H1 (cell line): Measurements from ENCODE around the gene STIL. TPM values are rescaled to one million over a fixed set of nuclear protein-coding genes. Genes with fewer than 3 reads are reported as not detected.

Source experiments
- CTCF ChIA-PET: fragments of 300-600 bp; sonication (Branson Sonifier 250); formaldehyde crosslinking; loops from one replicate; lab custom pipeline; 2021; ENCODE audit not compliant: partially characterized antibody; lab: Charles Lee
- POLR2A ChIA-PET: fragments of 300-600 bp; sonication (Branson Sonifier 250); formaldehyde crosslinking; loops from one replicate; lab custom pipeline; 2021; ENCODE audit warnings: inconsistent platforms; ENCODE audit not compliant: partially characterized antibody; lab: Charles Lee
- DNase-seq, 2 experiments: peaks; one replicate each; pipeline versions ENCODE4 v3.0.0 to v3.0.0-alpha.2; 2010 to 2022; ENCODE audit warnings: low spot score in 2 of 2, low read depth in 1 of 2, mixed read lengths in 1 of 2
- FAIRE-seq: peaks from 2 replicates; lab custom pipeline; 2011; peaks lifted over from hg19 to GRCh38; lab: Jason Lieb, UNC
- H2AFZ ChIP-seq: 2 replicates; pipeline ENCODE4 v1.8.1; 2012; ENCODE audit warnings: low read length, inconsistent platforms
- H2AK5ac ChIP-seq: 2 replicates; pipeline ENCODE4 v1.6.1; 2013; ENCODE audit warnings: low read depth, low read length
- H2BK120ac ChIP-seq: replicated peaks from 2 replicates; pipeline ENCODE3; 2013; ENCODE audit warnings: low read depth, low read length, inconsistent platforms
- H2BK12ac ChIP-seq: 2 replicates; pipeline ENCODE4 v1.6.1; 2013; ENCODE audit warnings: low read depth, low read length
- H2BK15ac ChIP-seq: 2 replicates; pipeline ENCODE4 v1.6.1; 2013; ENCODE audit warnings: low read length
- H2BK20ac ChIP-seq: 2 replicates; pipeline ENCODE4 v1.6.1; 2013; ENCODE audit warnings: low read length
- H2BK5ac ChIP-seq: 2 replicates; pipeline ENCODE4 v1.6.1; 2013; ENCODE audit warnings: low read depth, low read length
- H3K14ac ChIP-seq: 2 replicates; pipeline ENCODE4 v1.6.1; 2013; ENCODE audit warnings: inconsistent platforms; ENCODE audit not compliant: insufficient read length
- H3K18ac ChIP-seq: 2 replicates; pipeline ENCODE4 v1.6.1; 2013; ENCODE audit warnings: low read length; ENCODE audit errors: extremely low read depth
- H3K23ac ChIP-seq: 2 replicates; pipeline ENCODE4 v1.6.1; 2013; ENCODE audit warnings: inconsistent platforms; ENCODE audit not compliant: insufficient read length
- H3K23me2 ChIP-seq: 2 replicates; pipeline ENCODE4 v1.6.1; 2013; ENCODE audit warnings: low read depth, low read length
- H3K27ac ChIP-seq: 2 replicates; pipeline ENCODE4 v1.6.1; 2011; ENCODE audit warnings: low read depth, low read length, inconsistent platforms
- H3K27me3 ChIP-seq, 4 experiments: replicated peaks in 1 of 4; 1 replicate in 1 of 4; 2 replicates in 3 of 4; pipeline versions ENCODE4 v1.6.1 to v1.8.1; 2011 to 2013; ENCODE audit warnings: low read length in 3 of 4, mild to moderate bottlenecking in 3 of 4, inconsistent platforms in 2 of 4, mixed read lengths in 2 of 4, moderate library complexity in 1 of 4; ENCODE audit not compliant: control insufficient read depth in 3 of 4, insufficient read depth in 3 of 4; ENCODE audit errors: extremely low read depth in 1 of 4
- H3K36me3 ChIP-seq, 4 experiments: 2 replicates each; pipeline versions ENCODE4 v1.6.1 to v1.8.1; 2011 to 2013; ENCODE audit warnings: mild to moderate bottlenecking in 4 of 4, low read length in 3 of 4, moderate library complexity in 2 of 4, control low read depth in 1 of 4, inconsistent platforms in 1 of 4; ENCODE audit not compliant: insufficient read depth in 4 of 4, control insufficient read depth in 2 of 4
- H3K4ac ChIP-seq: replicated peaks from 2 replicates; pipeline ENCODE3; 2013; ENCODE audit warnings: low read length, low read depth, mixed read lengths, inconsistent platforms; ENCODE audit not compliant: insufficient read length
- H3K4me1 ChIP-seq, 4 experiments: replicated peaks in 1 of 4; 1 replicate in 1 of 4; 2 replicates in 3 of 4; pipeline versions ENCODE4 v1.6.1 to v1.8.1; 2011 to 2013; ENCODE audit warnings: low read length in 3 of 4, inconsistent platforms in 2 of 4, mixed read lengths in 1 of 4; ENCODE audit not compliant: insufficient read depth in 4 of 4, control insufficient read depth in 3 of 4
- H3K4me2 ChIP-seq, 2 experiments: 2 replicates each; pipeline versions ENCODE4 v1.6.1 to v1.8.1; 2011 to 2013; ENCODE audit warnings: low read depth in 2 of 2, low read length in 2 of 2, control low read depth in 1 of 2, inconsistent platforms in 1 of 2, mild to moderate bottlenecking in 1 of 2; ENCODE audit not compliant: insufficient read depth in 1 of 2
- H3K4me3 ChIP-seq, 4 experiments: fragments of 200-600, 300-600 bp in 1 of 4; sonication (generic), shearing (Covaris generic), sonication (Bioruptor Twin) in 1 of 4; 2 replicates each; pipeline versions ENCODE4 v1.5.1 to v1.8.1; 2011 to 2016; ENCODE audit warnings: low read length in 4 of 4, low read depth in 3 of 4, control low read depth in 2 of 4, inconsistent platforms in 2 of 4, mild to moderate bottlenecking in 2 of 4, mixed read lengths in 1 of 4, moderate library complexity in 1 of 4; ENCODE audit not compliant: insufficient read depth in 2 of 4; ENCODE audit errors: extremely low read depth in 1 of 4
- H3K56ac ChIP-seq: replicated peaks from 2 replicates; pipeline ENCODE3; 2013; ENCODE audit warnings: low read depth, mild to moderate bottlenecking, mixed read lengths, low read length, inconsistent platforms; ENCODE audit not compliant: insufficient read length
- H3K79me1 ChIP-seq: 2 replicates; pipeline ENCODE4 v1.6.1; 2013; ENCODE audit warnings: low read depth, low read length, control low read depth
- H3K79me2 ChIP-seq, 2 experiments: 2 replicates each; pipeline versions ENCODE4 v1.6.1 to v1.8.1; 2012 to 2013; ENCODE audit warnings: low read length in 2 of 2, mild to moderate bottlenecking in 2 of 2, inconsistent platforms in 1 of 2; ENCODE audit not compliant: insufficient read depth in 2 of 2, control insufficient read depth in 1 of 2
- H3K9ac ChIP-seq, 4 experiments: replicated peaks in 1 of 4; 1 replicate in 1 of 4; 2 replicates in 3 of 4; pipeline versions ENCODE4 v1.6.1 to v1.8.1; 2011 to 2013; ENCODE audit warnings: low read depth in 3 of 4, low read length in 3 of 4, control low read depth in 2 of 4, mild to moderate bottlenecking in 2 of 4, moderate library complexity in 2 of 4, inconsistent platforms in 1 of 4; ENCODE audit errors: extremely low read depth in 1 of 4
- H3K9me3 ChIP-seq, 2 experiments: 2 replicates each; pipeline versions ENCODE4 v1.6.1 to v1.8.1; 2012 to 2013; ENCODE audit warnings: mild to moderate bottlenecking in 2 of 2, moderate library complexity in 2 of 2, control low read depth in 1 of 2, inconsistent platforms in 1 of 2, low read depth in 1 of 2, low read length in 1 of 2, mixed read lengths in 1 of 2; ENCODE audit not compliant: insufficient read depth in 2 of 2
- H4K20me1 ChIP-seq, 2 experiments: replicated peaks in 1 of 2; 2 replicates each; pipeline versions ENCODE3 to v1.8.1; 2011 to 2013; ENCODE audit warnings: inconsistent platforms in 2 of 2, low read length in 2 of 2, mild to moderate bottlenecking in 1 of 2; ENCODE audit not compliant: insufficient read depth in 2 of 2, control insufficient read depth in 1 of 2
- H4K5ac ChIP-seq: 2 replicates; pipeline ENCODE4 v1.6.1; 2013; ENCODE audit warnings: low read length, low read depth, mixed read lengths, inconsistent platforms; ENCODE audit not compliant: insufficient read length
- H4K8ac ChIP-seq: 2 replicates; pipeline ENCODE4 v1.8.0; 2013; ENCODE audit warnings: mild to moderate bottlenecking, moderate library complexity, low read length, inconsistent platforms; ENCODE audit not compliant: insufficient read depth; ENCODE audit errors: extremely low read depth
- H4K91ac ChIP-seq: replicated peaks from 2 replicates; pipeline ENCODE3; 2013; ENCODE audit warnings: low read length, mixed read lengths, inconsistent platforms; ENCODE audit not compliant: insufficient read length
- BRCA1 ChIP-seq: IDR thresholded peaks from 2 replicates; pipeline ENCODE4 v1.6.1; 2012; ENCODE audit warnings: low read depth, low read length, improper control_type of control experiment
- CBX5 ChIP-seq: fragments of 300-800, 300-1000 bp; sonication (generic); IDR thresholded peaks from 2 replicates; pipeline ENCODE4 v1.7.1; 2016; ENCODE audit warnings: antibody characterized with exemption, low read length, low read depth
- EGR1 ChIP-seq: IDR thresholded peaks from 2 replicates; pipeline ENCODE4 v1.6.1; 2011; ENCODE audit warnings: low read depth, low read length, borderline replicate concordance
- EP300 ChIP-seq, 2 experiments: IDR thresholded peaks; 1 replicate in 1 of 2; 2 replicates in 1 of 2; pipeline ENCODE4 v1.6.1; 2011 to 2012; ENCODE audit warnings: low read depth in 2 of 2, low read length in 2 of 2, mild to moderate bottlenecking in 2 of 2, borderline replicate concordance in 1 of 2, inconsistent platforms in 1 of 2, moderate library complexity in 1 of 2
- GABPA ChIP-seq: IDR thresholded peaks from 2 replicates; pipeline ENCODE4 v1.6.1; 2011; ENCODE audit warnings: mild to moderate bottlenecking, low read length, moderate library complexity, borderline replicate concordance; ENCODE audit not compliant: insufficient read depth
- RBBP5 ChIP-seq: IDR thresholded peaks from 2 replicates; pipeline ENCODE4 v1.7.1; 2012; ENCODE audit warnings: low read depth, mild to moderate bottlenecking, inconsistent platforms, low read length, moderate library complexity, borderline replicate concordance
- SAP30 ChIP-seq: fragments of 300-600 bp; sonication (generic); IDR thresholded peaks from 2 replicates; pipeline ENCODE4 v1.7.1; 2012; ENCODE audit warnings: low read length, moderate library complexity, mild to moderate bottlenecking, inconsistent platforms; ENCODE audit not compliant: insufficient read depth, insufficient replicate concordance
- SIX5 ChIP-seq: IDR thresholded peaks from 2 replicates; pipeline ENCODE4 v1.6.1; 2011; ENCODE audit warnings: mild to moderate bottlenecking, low read depth, low read length
- TAF1 ChIP-seq: IDR thresholded peaks from 2 replicates; pipeline ENCODE4 v1.6.1; 2011; ENCODE audit warnings: mild to moderate bottlenecking, low read depth, low read length
- TBP ChIP-seq: IDR thresholded peaks from 2 replicates; pipeline ENCODE4 v1.6.1; 2011; ENCODE audit warnings: low read depth, low read length, improper control_type of control experiment
- YY1 ChIP-seq: IDR thresholded peaks from 2 replicates; pipeline ENCODE4 v1.6.1; 2011; ENCODE audit warnings: low read depth, mild to moderate bottlenecking, low read length
- WGBS, 2 experiments: shearing (Covaris generic) in 1 of 2; methylation state at CpG; one replicate each; pipeline versions ENCODE4 v1.1.6 to v1.1.7; 2013 to 2015; ENCODE audit warnings: low lambda C conversion rate in 2 of 2, mixed read lengths in 2 of 2, inconsistent platforms in 1 of 2, low coverage in 1 of 2, missing lambda C conversion rate in 1 of 2; ENCODE audit not compliant: insufficient replicate concordance in 2 of 2, insufficient coverage in 1 of 2, insufficient read length in 1 of 2; ENCODE audit errors: extremely low coverage in 1 of 2, missing lambda C conversion rate in 1 of 2; 5-methylcytosine and 5-hydroxymethylcytosine counted together
- polyA plus RNA-seq, 7 experiments: library from polyadenylated mRNA; depleted of rRNA in 3 of 7; stranded (reverse) in 5 of 7; unstranded in 2 of 7; fragments of >200 nt in 5 of 7; fragments of 200-250 nt in 2 of 7; gene quantifications; 1 replicate in 5 of 7; 2 replicates in 1 of 7; 4 replicates in 1 of 7; pipeline versions ENCODE4 v1.2.1 to v1.2.3, GENCODE V29; 2011 to 2013; ENCODE audit warnings: missing spikeins in 2 of 7, mixed read lengths in 2 of 7
- total RNA-seq: library from RNA; stranded (reverse); fragmentation: NEBNext Ultra II Directional; extraction: Animal tissue kit (Norgen Biotek cat#: 25700); gene quantifications from 2 replicates; pipeline ENCODE4 v1.2.1, GENCODE V29; 2021
- TF ChIP-seq, protein P1 (sequence below): IDR thresholded peaks from 2 replicates; pipeline ENCODE4 v1.6.1; 2012; ENCODE audit warnings: inconsistent platforms

The STIL gene
- total and polyA plus RNA-seq, 2 of the 8 experiments (the other 6 are each of a cell fraction or from before 2014, with no cell fraction given) = 13.6 to 25.1 TPM

DNA sequence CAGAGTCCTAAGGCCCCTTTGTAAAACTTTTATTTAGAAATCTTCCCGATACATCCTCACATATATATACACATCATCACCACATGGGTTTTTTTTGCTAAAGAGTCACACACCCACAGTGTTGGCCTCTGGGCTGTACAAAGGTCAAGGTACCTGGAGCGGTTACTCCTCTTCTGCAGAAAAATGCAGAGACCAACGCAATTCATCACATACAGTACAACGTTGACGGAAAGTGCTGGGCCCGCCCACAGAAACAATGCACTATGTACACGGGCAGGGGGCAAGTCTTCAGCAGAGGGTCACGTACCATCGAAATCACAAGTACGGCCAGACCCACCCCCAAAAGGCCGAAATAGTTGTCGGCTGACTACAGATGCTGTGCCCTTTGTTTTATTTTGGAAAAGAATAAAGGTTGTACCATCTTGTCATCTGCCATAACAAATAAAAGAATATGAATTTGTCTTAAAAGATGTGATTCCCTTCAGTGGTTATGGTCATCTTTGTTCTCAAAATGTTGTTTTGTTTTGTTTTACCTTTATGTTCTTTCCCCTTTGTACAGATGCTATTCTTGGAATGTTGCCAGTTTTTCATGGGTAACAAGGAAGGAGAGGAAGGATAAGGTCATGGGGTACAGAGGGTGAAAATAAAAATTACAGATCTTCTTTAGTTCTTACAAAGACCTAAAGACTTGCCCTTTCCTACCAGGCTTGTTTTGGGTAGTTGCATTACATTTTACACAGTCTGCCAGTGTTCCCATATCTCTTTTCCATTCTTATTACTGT lies 97.5 kb downstream of the STIL start:
- POLR2A ChIA-PET = no interaction called here
- Histone ChIP-seq H3K4ac (no peak overlapping the region), H3K27ac (no peak overlapping the region), H3K23me2 (no peaks in the 10 kb centered on the region), H2BK5ac (no peak overlapping the region), H2BK12ac (no peak overlapping the region), H2BK120ac (no peak overlapping the region), H3K36me3 (no peaks in the 10 kb centered on the region), H3K4me3 (no peak overlapping the region), H2BK15ac (no peak overlapping the region), H3K9me3 (no peaks in the 10 kb centered on the region), H3K56ac (no peak overlapping the region), H2AK5ac (no peak overlapping the region), H4K5ac (no peak overlapping the region), H3K79me1 (no peaks in the 10 kb centered on the region), H4K8ac (no peak overlapping the region), H4K20me1 (no peaks in the 10 kb centered on the region), H3K18ac (no peak overlapping the region), H2AFZ (no peak overlapping the region), H3K4me1 (peaks cover 0 to 7% (median under 1%) of the 10 kb centered on the region in 4 experiments; a peak in 3 of 7 replicates), H3K4me2 (no peak overlapping the region), H3K9ac (no peak overlapping the region), H2BK20ac (no peak overlapping the region), H4K91ac (no peak overlapping the region), H3K14ac (no peak overlapping the region), H3K79me2 (no peaks in the 10 kb centered on the region), H3K27me3 (peaks cover 5 to 28% (median 21%) of the 10 kb centered on the region in 4 experiments), H3K23ac (no peak overlapping the region)
- CTCF ChIA-PET = interaction anchor here (1.3 to 1.9 kb wide), 4 partner anchors 10 to 46 kb away, joined by 3 to 11 read pairs (median 4); no protein-coding TSS in a partner anchor
- FAIRE-seq (no peak), DNase-seq (no peak)
- WGBS, 2 experiments = 91% methylated on average over 12 of the region's 12 CpGs; no CpG with 5 or more reads in 1 of the 2 experiments
- TF ChIP-seq EGR1 = no peak
- no peak for TF ChIP-seq YY1
- TF ChIP-seq TBP = no peak
- TF ChIP-seq SAP30 = no peak
- no peak for TF ChIP-seq EP300 (IDR thresholded peaks at IDR 0.05; ENCODE audit: borderline replicate concordance in 1 of 2, low read depth in 2 of 2, low read length in 2 of 2)
- no peak for TF ChIP-seq RBBP5
- TF ChIP-seq TAF1 = no peak
- TF ChIP-seq, protein P1, sequence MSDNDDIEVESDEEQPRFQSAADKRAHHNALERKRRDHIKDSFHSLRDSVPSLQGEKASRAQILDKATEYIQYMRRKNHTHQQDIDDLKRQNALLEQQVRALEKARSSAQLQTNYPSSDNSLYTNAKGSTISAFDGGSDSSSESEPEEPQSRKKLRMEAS = no peak
- TF ChIP-seq SIX5 = no peak
- no peak for TF ChIP-seq BRCA1
- no peak for TF ChIP-seq CBX5
- no peak for TF ChIP-seq GABPA
